Liver (tissue), 3 donors: ENCODE results near the gene ENDOG.
A peak's percentile ranks its signal among the peaks of the same experiment; 100 is the strongest.

Experiments used
- EGR1 ChIP-seq, 2 donors: IDR thresholded peaks; 2 replicates each; pipeline ENCODE4 v1.6.1; 2016 to 2018; ENCODE audit warnings: antibody characterized with exemption in 2 of 2, low read depth in 2 of 2
- FOXA1 ChIP-seq: IDR thresholded peaks from 2 replicates; pipeline ENCODE4 v1.6.1; 2016; ENCODE audit warnings: antibody characterized with exemption
- SP1 ChIP-seq: IDR thresholded peaks from 2 replicates; pipeline ENCODE4 v1.6.1; 2018; ENCODE audit warnings: antibody characterized with exemption, mild to moderate bottlenecking
- TAF1 ChIP-seq: conservative IDR thresholded peaks from 2 replicates; pipeline ENCODE4 v1.6.1; 2016; ENCODE audit warnings: antibody characterized with exemption, mild to moderate bottlenecking
- YY1 ChIP-seq: IDR thresholded peaks from 2 replicates; pipeline ENCODE4 v1.6.1; 2016; ENCODE audit warnings: antibody characterized with exemption, mild to moderate bottlenecking
- TF ChIP-seq, protein P1 (sequence below): fragments of 150-350 bp; IDR thresholded peaks from 2 replicates; pipeline ENCODE4 v1.5.1; 2017; ENCODE audit warnings: improper control_type of control experiment, low read depth, low read length; ENCODE audit not compliant: missing input control
- donor health status: healthy.
- donor health status: healthy.

DNA sequence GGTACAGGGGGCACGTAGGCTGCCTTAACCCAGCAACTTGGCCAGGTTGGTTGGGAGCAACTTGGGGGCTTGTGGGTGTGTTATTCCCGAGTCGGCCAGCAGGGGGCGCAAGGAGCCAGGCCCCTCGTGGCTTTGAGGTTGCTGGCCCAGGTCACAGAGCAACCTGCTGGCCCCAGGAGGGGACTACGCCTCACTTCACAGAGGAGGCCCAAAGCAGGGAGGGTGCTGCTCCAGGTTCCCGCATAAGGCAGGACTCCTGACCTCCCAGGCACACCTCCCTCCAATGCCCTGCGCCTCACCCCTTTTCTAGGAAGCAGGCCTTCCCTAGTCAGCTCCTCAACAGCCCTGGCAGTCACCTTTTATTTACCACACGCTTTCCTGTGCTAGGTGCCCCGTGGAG, 45.3 kb downstream of the ENDOG start:
- TF ChIP-seq, protein P1, sequence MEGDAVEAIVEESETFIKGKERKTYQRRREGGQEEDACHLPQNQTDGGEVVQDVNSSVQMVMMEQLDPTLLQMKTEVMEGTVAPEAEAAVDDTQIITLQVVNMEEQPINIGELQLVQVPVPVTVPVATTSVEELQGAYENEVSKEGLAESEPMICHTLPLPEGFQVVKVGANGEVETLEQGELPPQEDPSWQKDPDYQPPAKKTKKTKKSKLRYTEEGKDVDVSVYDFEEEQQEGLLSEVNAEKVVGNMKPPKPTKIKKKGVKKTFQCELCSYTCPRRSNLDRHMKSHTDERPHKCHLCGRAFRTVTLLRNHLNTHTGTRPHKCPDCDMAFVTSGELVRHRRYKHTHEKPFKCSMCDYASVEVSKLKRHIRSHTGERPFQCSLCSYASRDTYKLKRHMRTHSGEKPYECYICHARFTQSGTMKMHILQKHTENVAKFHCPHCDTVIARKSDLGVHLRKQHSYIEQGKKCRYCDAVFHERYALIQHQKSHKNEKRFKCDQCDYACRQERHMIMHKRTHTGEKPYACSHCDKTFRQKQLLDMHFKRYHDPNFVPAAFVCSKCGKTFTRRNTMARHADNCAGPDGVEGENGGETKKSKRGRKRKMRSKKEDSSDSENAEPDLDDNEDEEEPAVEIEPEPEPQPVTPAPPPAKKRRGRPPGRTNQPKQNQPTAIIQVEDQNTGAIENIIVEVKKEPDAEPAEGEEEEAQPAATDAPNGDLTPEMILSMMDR = peak; percentile 96
- TF ChIP-seq FOXA1 (no peak), EGR1 (IDR thresholded peaks at IDR 0.05; ENCODE audit: low read depth in 2 of 2) (no peak), SP1 (peak; percentile 39), YY1 (no peak), TAF1 (no peak)
